Hepatocyte (in vitro differentiated cells): ENCODE measurements around the gene KIF18B.

Experiments used
- CTCF ChIP-seq: fragments of 200-600 bp; sonication (generic); IDR thresholded peaks from 2 replicates; pipeline ENCODE4 v1.5.1; 2016; ENCODE audit warnings: antibody characterized with exemption, mild to moderate bottlenecking; ENCODE audit not compliant: poor library complexity
- EZH2 ChIP-seq: fragments of 200-600 bp; sonication (generic); IDR thresholded peaks from 2 replicates; pipeline ENCODE4 v1.6.1; 2016; ENCODE audit warnings: antibody characterized with exemption, mild to moderate bottlenecking, borderline replicate concordance
- EZH2phosphoT487 ChIP-seq: fragments of 200-600 bp; sonication (generic); IDR thresholded peaks from one replicate; pipeline ENCODE4 v1.6.1; 2018; ENCODE audit warnings: antibody characterized with exemption, mild to moderate bottlenecking, low read depth, moderate library complexity; ENCODE audit not compliant: unreplicated experiment, severe bottlenecking

- peak; percentile 63 for TF ChIP-seq CTCF
- no peak for TF ChIP-seq EZH2
- TF ChIP-seq EZH2phosphoT487: no peak
Observed at GRCh38 chr17:44878627-44879221, 68.8 kb downstream of the KIF18B start.
